Stimulated activated naive CD4-positive, alpha-beta T cell (primary cell): Measurements from ENCODE around the gene UBE2J2.
"Not testable (repeated sequence)": the region's sequence is repeated elsewhere in the genome, so short reads cannot be mapped to it uniquely, and the experiment has no call there.

Source experiments
- DNase-seq, 6 experiments: peaks; one replicate each; lab custom pipeline; 2025; lab: John Stamatoyannopoulos, UW

The UBE2J2 gene

DNA sequence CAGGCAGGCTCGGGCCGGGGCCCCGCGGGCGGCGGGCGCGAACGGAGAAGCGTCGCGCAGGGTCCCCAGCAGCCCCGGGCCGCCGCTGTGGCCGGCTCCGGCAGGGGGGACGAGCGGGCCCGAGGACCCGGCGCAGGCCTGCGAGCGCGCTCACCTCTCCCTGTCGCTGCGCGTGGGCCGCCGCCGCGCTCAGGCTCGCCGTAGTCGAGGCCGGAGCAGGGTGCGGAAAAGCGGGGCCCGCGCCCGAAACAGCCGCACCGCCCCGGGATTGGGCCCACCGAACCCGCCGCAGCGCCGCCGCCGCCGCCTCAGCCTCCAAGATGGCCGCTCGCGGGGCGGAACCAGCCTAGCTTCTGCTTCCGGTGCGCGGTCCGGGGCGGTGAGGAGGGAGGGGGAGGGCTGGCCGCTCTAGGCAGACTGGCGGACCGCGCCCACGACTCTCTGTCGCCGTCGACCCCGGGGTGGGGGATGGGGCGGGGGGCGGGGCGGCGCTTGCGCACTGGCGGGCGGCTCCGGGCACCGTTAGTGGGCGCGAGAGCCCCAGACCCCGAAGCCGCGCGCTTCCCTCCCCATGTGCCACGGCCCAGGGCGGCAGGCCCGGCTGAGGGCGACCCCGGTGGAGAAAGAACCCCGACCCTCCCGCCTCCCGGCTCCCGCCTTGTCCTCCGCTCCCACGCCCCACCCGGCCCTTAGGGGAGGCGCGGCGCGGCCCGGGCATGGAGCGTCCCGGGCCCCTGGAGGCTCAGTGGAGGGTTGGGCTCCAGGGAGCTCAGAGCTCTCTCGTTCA lies at the start of gene UBE2J2:
TSS of gene UBE2J2 (minus strand) at position 343 of the 787 bp plus-strand sequence. CDS start 5,862 bp downstream, outside the sequence.
- peak; percentile 79 to 92 (median 90) for DNase-seq

GRCh38 chr1:1322952-1323351 lies 49.3 kb upstream of the UBE2J2 start:
- DNase-seq, result no peak

DNA sequence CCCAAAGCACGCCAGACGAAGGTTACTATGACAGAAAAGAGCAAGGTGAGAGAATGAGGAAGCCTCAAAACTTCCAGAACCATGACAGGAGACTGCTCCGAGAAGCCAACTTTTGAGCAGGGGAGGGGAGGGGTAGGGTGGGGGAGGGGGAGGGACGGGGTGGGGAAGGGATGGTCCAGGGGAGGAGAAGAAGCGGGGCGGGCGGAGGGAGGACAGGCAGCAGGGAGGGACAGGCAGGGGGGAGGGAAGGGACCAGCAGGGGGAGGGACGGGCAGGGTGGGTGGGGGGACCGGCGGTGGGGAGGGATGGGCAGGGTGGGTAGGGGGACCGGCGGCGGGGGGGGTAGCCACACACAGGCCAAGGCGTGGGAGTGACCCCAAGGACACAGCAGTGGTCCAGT lies 48.8 kb upstream of the UBE2J2 start:
- no peak for DNase-seq

DNA sequence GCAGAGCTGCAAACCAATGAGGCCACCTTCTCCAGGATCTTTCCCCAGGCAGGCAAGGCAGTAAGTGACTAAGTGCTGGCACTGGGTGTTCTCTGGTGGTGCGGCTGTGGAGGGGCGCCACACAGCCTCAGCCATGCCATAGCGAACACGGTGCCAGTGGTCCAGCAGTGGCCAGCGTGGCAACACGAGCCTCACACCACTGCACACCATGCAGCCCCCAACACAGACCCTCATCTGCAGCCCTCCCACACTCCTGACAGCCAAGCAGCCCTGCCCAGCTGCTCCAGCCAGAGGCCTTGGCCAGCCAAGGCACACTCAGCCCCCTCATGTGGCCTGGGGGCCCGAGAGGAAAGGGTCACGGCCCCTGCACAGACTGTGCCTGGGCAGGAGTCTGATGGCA lies 47.8 kb upstream of the UBE2J2 start:
- DNase-seq, result no peak

DNA sequence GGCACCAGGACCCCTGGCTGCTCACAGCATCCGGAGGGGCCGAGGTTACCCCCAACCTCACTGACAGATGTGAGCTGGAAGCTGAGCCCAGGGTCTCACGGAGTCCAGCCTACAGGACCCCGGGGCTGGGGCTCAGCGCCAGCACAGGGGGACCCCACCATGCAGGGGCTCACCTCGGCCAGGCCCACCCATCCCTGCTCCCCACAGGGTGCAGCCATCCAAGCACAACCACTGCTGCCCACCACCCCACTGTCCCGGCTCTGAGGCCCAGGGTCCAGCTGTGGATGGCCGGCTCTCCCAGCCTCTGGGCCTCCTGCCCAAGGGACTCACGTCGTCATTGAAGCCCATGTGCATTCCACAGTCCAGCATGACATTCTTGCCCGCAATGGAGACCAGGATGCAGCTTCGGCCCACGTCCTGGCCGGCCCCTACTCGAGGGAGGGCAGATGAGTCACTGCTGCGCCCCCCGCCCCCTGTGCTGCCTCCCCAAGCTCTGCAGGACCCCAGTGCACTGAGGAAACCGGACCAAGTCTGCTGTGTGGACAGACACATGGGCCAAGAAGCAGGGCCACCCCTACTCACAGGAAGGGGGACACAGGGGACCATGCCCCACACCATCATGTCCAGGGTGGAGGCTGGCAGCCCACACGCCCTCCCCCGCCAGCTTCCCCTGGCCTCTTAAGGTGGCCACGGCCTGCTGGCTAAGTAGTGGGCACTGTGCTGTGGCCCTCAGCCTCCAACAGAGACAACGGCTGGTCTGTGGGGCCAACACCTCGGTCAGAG lies 47.2 kb upstream of the UBE2J2 start:
- DNase-seq, result no peak

- no peak for DNase-seq
These were observed 45.9 kb upstream of the UBE2J2 start for GRCh38 chr1:1319646-1319941.

GRCh38 chr1:1318777-1319645 lies 45.4 kb upstream of the UBE2J2 start:
- no peak for DNase-seq

- no peak for DNase-seq
These were observed 44.5 kb upstream of the UBE2J2 start for GRCh38 chr1:1318131-1318652.

DNA sequence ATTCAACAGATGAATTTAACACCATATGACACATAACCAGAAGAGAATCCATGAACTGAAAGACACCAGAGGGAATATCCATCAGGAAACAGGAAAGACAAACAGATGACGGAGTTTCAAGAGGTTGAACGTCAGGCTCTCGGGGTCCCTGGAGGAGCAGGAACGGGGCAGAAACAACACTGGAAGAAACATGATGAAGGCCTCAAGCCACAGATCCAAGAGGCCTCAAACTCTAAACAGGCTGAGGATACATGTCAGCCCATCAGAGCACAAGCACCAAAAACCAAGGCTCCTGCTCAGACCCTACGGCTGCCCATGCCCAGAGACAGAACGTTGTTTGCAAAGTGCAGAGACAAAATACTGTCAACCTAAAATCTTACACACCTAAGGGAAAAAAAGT lies 43.8 kb upstream of the UBE2J2 start:
- DNase-seq, result no peak

DNA sequence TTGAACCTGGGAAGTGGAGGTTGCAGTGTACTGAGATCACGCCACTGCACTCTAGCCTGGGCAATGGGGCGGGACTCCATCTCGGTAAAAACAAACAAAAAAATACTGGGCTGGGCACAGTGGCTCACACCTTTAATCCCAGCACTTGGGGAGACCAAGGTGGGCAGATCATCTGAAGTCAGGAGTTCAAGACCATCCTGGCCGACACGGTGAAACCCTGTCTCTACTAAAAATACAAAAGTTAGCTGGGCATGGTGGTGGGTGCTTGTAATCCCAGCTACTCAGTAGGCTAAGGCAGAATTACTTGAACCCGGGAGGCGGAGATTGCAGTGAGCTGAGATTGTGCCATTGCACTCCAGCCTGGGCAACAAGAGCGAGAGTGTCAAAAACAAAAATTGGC lies 42.5 kb upstream of the UBE2J2 start:
- not testable (repeated sequence) for DNase-seq

GRCh38 chr1:1315435-1315954 lies 41.8 kb upstream of the UBE2J2 start:
- DNase-seq, result no peak

GRCh38 chr1:1314678-1315335 lies 41.2 kb upstream of the UBE2J2 start:
- no peak for DNase-seq

DNA sequence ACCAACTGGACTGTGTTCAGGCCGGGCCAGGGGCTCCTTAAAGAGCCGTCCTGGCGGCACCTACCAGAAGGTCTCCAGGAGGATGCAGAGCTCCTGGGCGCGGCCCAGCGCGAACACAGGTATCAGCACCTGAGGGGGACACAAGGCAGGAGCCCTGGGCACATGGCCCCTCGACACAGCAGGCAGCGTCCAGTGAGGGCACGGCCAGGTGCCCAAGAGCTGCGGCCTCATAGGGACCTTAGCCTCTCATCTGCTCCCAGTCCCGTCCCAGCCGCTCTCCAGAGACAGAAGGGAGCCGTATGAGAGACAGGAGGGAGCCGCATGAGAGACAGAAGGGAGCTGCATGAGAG lies 40.6 kb upstream of the UBE2J2 start:
- DNase-seq, result no peak

DNA sequence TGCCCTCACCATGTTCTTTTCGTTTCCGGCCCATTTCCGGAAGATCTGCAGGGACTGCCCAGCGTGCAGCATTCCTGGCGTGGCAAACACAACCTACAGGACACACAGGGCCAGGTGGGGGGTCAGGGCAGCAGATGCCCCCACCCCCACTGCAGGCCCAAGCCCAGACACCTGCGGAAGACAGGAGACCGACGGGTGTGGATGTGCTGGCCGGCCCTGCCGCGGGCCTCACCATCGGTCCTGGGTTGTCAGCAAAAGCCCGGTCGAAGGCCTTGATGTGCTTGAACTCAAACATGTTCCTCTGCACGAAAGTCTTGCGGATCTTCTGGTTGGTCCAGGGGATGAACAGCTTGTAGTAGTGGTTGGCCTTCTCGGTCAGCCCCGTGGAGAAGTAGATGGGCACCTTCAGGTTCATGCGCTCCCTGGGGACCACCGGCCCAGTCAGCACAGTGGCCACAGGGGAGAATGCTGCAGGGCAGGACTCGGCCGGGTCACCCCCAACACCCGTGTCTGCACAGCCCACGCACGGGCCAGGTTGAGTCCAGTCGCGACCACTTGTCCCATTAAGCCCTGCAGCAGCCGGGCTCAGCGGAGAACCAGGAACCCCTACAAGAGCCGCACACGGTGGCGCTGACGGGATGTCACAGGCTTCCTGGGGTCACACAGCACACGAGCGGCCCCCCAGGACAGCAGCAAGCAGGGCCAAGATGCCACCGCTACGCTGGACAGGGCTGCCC lies 40.0 kb upstream of the UBE2J2 start:
- no peak for DNase-seq

DNA sequence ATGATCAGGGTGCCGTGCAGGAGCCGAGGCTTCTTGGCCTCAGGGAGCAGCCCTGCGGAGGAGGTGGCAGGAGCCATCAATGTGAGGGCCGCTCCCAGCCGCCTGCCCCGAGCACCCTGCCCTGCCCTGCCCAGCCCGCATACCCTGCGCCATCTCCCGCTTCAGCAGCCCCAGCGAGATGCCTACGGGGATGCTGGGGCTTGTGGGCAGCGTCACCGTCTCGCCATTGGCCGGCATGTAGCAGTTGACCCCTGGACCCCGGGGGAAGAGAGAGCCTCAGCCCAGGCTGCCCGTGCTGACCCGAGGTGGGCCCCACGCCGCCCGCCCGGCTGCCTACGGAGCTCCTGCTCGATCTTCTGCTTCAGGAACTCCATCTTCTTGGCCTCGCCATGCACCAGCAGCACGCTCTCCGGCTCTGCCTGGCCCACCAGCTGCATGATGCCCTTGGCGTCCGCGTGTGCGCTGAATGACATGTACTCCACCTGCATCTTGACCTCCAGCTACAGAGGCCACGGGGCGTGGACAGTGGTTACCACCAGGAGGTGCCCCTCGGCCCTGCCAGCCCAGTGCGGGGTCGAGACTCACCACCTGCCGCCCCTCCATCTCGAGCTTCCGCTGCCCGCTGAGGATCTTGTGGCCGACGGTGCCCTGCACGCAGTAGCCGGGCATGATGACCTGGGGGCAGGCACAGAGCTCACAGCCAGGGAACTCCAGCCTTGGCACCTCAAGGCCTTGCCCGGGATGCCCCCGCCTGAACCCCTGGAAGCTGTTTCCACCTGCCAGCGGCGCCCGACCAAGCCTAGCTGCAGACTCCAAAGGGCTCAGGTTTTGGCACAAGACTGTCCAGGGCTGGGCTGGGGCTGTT lies 39.0 kb upstream of the UBE2J2 start:
- no peak for DNase-seq

GRCh38 chr1:1311107-1312104 lies 37.8 kb upstream of the UBE2J2 start:
- no peak for DNase-seq

- no peak for DNase-seq
These were observed 36.9 kb upstream of the UBE2J2 start for GRCh38 chr1:1310476-1311053.

DNA sequence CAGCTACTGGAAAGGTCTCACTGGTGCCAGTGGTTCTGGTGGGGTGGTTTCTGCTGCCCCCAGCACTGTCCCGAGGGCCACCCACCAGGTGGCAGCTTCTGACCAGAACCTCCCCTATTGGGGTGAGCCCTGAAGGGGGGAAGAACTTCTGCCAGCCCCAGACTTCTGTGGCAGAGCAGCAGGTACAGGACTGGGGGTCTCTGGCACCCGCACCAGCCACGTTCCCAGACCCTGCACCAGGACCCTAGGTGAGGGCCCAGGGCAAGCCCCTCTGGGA lies 36.4 kb upstream of the UBE2J2 start:
- no peak for DNase-seq
